Measurements from ENCODE around the gene ATP13A4. TPM values are rescaled to one million over a fixed set of nuclear protein-coding genes. Genes with fewer than 3 reads are reported as not detected.

ATP13A4 gene
- total RNA-seq, 1 donor from 2014 or later: 6.8 TPM

DNA sequence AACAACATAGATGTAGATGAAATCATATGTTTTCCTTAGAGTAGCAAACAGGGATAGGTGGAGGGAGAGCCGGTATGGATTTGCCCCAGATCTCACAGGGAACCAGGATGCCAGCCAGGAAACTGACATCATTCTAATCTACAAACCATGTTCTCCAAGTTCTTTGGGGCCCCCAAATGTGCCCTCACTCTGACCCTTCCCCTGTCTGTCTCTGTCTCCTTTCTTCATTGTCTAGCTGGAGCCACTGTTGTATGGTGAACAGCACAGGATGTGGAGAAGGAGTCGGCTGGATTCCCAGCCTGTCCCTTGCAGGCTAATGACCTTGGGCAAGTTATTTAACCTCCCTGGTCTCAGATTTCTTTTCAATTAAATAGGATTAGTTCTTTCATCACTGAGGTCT lies 177.1 kb downstream of the ATP13A4 start:
- no peaks in the 10 kb centered on the region for H3K36me3 Mint-ChIP-seq (ENCODE audit: insufficient read depth)
- H3K4me1 Mint-ChIP-seq (ENCODE audit: low read depth): peaks cover 3% of the 10 kb centered on the region
- no peak overlapping the region for H3K4me3 Mint-ChIP-seq (ENCODE audit: low read depth)
- peaks cover 17% of the 10 kb centered on the region for H3K27me3 Mint-ChIP-seq
- TF ChIP-seq, protein P1, sequence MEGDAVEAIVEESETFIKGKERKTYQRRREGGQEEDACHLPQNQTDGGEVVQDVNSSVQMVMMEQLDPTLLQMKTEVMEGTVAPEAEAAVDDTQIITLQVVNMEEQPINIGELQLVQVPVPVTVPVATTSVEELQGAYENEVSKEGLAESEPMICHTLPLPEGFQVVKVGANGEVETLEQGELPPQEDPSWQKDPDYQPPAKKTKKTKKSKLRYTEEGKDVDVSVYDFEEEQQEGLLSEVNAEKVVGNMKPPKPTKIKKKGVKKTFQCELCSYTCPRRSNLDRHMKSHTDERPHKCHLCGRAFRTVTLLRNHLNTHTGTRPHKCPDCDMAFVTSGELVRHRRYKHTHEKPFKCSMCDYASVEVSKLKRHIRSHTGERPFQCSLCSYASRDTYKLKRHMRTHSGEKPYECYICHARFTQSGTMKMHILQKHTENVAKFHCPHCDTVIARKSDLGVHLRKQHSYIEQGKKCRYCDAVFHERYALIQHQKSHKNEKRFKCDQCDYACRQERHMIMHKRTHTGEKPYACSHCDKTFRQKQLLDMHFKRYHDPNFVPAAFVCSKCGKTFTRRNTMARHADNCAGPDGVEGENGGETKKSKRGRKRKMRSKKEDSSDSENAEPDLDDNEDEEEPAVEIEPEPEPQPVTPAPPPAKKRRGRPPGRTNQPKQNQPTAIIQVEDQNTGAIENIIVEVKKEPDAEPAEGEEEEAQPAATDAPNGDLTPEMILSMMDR (IDR thresholded peaks at IDR 0.05; ENCODE audit: unreplicated experiment): no peak
- no peaks in the 10 kb centered on the region for H3K9me3 Mint-ChIP-seq (ENCODE audit: low read depth)
- no peak overlapping the region for H3K27ac Mint-ChIP-seq
- DNase-seq (ENCODE audit: low spot score, unreplicated experiment): no peak

GRCh38 chr3:193375614-193376013 lies 179.1 kb downstream of the ATP13A4 start:
- peaks cover 3% of the 10 kb centered on the region for H3K4me1 Mint-ChIP-seq (ENCODE audit: low read depth)
- H3K4me3 Mint-ChIP-seq (ENCODE audit: low read depth): no peak overlapping the region
- no peaks in the 10 kb centered on the region for H3K36me3 Mint-ChIP-seq (ENCODE audit: insufficient read depth)
- DNase-seq (ENCODE audit: low spot score, unreplicated experiment): no peak
- TF ChIP-seq, protein P1 (IDR thresholded peaks at IDR 0.05; ENCODE audit: unreplicated experiment): no peak
- H3K27me3 Mint-ChIP-seq: peaks cover 7% of the 10 kb centered on the region
- no peak overlapping the region for H3K27ac Mint-ChIP-seq
- H3K9me3 Mint-ChIP-seq (ENCODE audit: low read depth): no peaks in the 10 kb centered on the region

DNA sequence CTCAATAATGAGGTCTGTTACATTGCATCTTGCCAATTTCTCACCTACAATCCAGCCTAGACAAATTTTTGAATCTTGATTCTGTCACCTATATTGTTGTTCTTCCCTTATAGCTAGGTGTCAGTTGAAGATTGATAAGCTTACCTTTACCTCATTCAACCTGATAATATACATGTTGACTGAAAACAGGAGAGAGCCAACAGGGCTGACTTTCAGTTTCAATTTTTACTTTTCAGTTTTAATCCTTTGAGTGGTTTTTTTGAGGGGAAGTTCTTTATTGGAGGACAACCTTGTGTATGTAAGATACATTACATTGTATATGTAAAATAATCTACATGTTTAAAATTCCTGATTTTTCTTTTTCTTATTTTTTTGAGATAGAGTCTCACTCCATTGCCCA lies 181.9 kb downstream of the ATP13A4 start:
- Mint-ChIP-seq H3K27me3 (peaks cover 5% of the 10 kb centered on the region), H3K4me1 (ENCODE audit: low read depth) (peaks cover 3% of the 10 kb centered on the region), H3K27ac (no peak overlapping the region), H3K4me3 (ENCODE audit: low read depth) (no peak overlapping the region), H3K9me3 (ENCODE audit: low read depth) (no peaks in the 10 kb centered on the region), H3K36me3 (ENCODE audit: insufficient read depth) (no peaks in the 10 kb centered on the region)
- no peak for DNase-seq (ENCODE audit: low spot score, unreplicated experiment)
- TF ChIP-seq, protein P1 (IDR thresholded peaks at IDR 0.05; ENCODE audit: unreplicated experiment): no peak

DNA sequence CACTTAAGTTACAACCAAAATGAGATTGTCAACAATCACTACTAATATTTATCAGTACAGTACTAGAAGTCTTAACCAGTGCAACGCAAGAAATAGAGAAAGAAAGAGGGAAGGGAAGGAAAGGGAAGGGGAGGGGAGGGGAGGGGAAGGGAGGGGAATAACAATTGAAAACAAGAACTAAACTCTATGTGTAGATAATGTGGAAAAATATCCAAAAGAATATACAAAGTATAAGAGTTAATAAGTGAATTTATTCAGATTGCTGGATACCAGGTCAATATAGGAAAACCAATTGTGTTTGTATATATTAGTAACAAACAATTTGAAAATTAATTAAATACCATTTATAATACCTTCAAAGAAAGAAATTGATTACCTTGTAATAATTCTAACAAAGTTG lies 186.8 kb downstream of the ATP13A4 start:
- DNase-seq (ENCODE audit: low spot score, unreplicated experiment): no peak
- H3K27ac Mint-ChIP-seq: no peak overlapping the region
- H3K4me1 Mint-ChIP-seq (ENCODE audit: low read depth): peaks cover 2% of the 10 kb centered on the region
- H3K36me3 Mint-ChIP-seq (ENCODE audit: insufficient read depth): no peaks in the 10 kb centered on the region
- H3K9me3 Mint-ChIP-seq (ENCODE audit: low read depth): no peaks in the 10 kb centered on the region
- no peaks in the 10 kb centered on the region for H3K27me3 Mint-ChIP-seq
- no peak overlapping the region for H3K4me3 Mint-ChIP-seq (ENCODE audit: low read depth)
- TF ChIP-seq, protein P1 (IDR thresholded peaks at IDR 0.05; ENCODE audit: unreplicated experiment): no peak

DNA sequence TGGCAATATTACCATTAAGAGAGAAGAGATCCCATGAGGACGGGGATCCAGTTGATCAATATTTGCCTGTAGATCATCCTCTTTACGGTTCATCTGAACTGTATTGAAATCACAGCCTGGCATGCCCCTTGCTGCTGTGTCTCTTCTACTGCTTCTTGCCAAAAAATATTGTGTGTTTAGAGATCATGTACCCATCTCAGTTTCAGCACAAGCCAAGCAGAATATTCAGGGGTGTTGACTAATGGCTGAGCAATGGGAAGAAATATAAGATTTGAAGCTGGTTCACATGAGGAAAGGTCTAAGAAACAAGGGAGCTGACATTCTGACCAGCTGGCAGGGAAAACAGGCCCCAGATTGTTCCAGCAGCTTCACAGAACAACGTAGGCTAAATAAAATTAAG lies 197.4 kb downstream of the ATP13A4 start:
- TF ChIP-seq, protein P1 (IDR thresholded peaks at IDR 0.05; ENCODE audit: unreplicated experiment): no peak
- no peaks in the 10 kb centered on the region for H3K9me3 Mint-ChIP-seq (ENCODE audit: low read depth)
- no peak for DNase-seq (ENCODE audit: low spot score, unreplicated experiment)
- no peak overlapping the region for H3K27ac Mint-ChIP-seq
- H3K36me3 Mint-ChIP-seq (ENCODE audit: insufficient read depth): no peaks in the 10 kb centered on the region
- H3K4me1 Mint-ChIP-seq (ENCODE audit: low read depth): peaks cover 1% of the 10 kb centered on the region
- no peaks in the 10 kb centered on the region for H3K27me3 Mint-ChIP-seq
- no peak overlapping the region for H3K4me3 Mint-ChIP-seq (ENCODE audit: low read depth)

All from progenitor cell of endocrine pancreas (in vitro differentiated cells).